Forelimb muscle (tissue), 1 donor: ENCODE results near the gene OR2L13. TPM values are rescaled to one million over a fixed set of nuclear protein-coding genes. Genes with fewer than 3 reads are reported as not detected.
"Not testable (repeated sequence)": the region's sequence is repeated elsewhere in the genome, so short reads cannot be mapped to it uniquely, and the experiment has no call there.

Experiments used
- DNase-seq: peaks from one replicate; pipeline ENCODE4 v3.0.0-alpha.2; 2013; ENCODE audit warnings: low read depth
- polyA plus RNA-seq: library from polyadenylated mRNA; unstranded; fragments of 120-200 nt; gene quantifications from one replicate; pipeline ENCODE4 v1.2.1, GENCODE V29; 2013; ENCODE audit not compliant: insufficient read length

Gene OR2L13, protein sequence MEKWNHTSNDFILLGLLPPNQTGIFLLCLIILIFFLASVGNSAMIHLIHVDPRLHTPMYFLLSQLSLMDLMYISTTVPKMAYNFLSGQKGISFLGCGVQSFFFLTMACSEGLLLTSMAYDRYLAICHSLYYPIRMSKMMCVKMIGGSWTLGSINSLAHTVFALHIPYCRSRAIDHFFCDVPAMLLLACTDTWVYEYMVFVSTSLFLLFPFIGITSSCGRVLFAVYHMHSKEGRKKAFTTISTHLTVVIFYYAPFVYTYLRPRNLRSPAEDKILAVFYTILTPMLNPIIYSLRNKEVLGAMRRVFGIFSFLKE
- polyA plus RNA-seq: not detected

- no peak for DNase-seq
Observed at GRCh38 chr1:248094884-248095283, at the start of gene OR2L13. Gene OR2L13 (plus strand): TSS chr1:248095184. CDS start chr1:248099376, 4,192 bp downstream.

DNA sequence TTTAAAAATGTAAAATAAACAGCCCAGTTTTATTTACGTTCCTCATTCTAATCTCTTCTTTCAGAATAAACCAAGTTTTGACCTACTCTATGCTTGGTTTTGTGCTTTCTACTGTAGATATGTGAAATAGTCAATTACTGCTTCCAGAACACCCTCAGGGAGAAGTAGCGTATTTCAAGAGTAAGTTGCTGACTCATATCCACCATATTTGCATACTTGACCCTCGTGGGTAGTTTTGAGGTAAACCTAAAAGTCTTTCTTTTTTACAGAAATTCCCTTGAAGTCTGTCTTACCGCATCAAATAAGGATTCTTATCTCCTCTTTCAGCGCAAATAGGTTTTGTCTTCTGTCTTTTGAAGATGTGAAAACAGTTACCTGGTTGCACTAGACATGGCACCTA lies 49.8 kb upstream of the OR2L13 start:
- DNase-seq: no peak

GRCh38 chr1:248046536-248046935 lies 48.4 kb upstream of the OR2L13 start, which contains the start of gene OR2L3:
Gene OR2L3 (plus strand): TSS chr1:248046836. CDS start chr1:248060682, 13,846 bp downstream.
- no peak for DNase-seq

DNA sequence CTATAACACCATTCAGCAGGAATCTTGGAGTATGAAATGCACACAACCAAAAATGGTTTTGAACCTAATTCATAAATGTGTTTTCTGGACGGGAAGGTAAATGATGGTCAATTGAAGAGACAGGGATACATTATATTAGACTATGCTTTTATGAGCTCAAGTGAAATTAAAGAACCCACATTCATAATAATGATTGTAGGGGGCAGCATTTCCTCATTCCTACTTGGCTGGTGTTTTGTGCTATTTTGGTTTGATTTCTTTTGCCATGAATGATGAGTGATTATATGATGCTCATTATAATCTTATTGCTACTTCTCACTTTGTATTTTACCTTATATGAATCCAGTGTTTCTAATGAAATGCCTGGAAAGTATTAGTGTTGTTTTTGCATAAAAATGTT lies 48.0 kb upstream of the OR2L13 start:
- DNase-seq: no peak

- no peak for DNase-seq
Observed at GRCh38 chr1:248054671-248055070, 40.3 kb upstream of the OR2L13 start.

DNA sequence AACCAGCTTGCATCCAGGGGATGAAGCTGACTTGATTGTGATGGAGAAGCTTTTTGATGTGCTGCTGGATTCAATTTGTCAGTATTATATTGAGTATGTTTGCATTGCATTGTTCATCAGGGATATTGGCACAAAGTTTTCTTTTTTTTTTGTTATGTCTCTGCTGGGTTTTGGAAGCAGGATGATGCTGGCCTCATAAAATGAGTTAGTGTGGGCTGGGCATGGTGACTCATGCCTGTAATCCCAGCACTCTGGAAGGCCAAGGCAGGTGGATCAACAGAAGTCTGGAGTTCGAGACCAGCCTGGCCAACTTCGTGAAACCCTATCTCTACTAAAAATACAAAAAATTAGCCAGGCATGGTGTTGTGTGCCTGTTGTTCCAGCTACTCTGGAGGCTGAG lies 39.7 kb upstream of the OR2L13 start:
- DNase-seq: no peak

DNA sequence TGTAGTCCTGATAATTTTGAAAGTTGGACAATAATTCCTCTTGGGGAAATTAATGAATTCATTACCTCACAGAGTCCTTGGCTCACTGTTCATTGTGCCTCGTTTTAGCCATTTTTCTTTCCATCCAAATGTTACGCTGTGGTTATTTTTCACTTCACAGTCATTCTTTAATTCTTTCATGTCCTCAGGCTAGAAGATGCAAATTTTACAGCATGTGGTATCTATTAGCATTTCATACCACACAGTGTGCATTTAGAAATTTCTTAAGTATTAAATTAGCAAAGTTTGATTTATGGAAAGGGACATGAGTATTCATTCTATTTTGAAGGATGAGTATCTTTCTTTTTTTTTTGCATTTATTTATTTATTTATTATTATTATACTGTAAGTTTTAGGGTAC lies 29.9 kb upstream of the OR2L13 start:
- DNase-seq: no peak

DNA sequence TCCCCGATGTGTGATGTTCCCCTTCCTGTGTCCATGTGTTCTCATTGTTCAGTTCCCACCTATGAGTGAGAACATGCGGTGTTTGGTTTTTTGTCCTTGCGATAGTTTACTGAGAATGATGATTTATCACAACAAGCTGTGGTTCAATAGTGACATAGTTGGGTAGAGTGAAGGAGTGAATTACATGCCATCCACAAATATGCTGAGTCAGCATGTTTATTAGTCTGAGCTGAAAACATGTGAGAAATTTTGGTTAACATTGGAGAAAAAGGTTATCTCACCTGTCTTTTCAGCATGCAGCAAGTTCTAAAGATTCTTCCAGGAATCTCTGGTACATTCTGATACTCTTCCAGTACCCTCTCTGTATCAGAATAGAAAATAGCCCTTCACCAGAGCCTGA lies 29.4 kb upstream of the OR2L13 start:
- DNase-seq: no peak

GRCh38 chr1:248083864-248084263 lies 11.1 kb upstream of the OR2L13 start:
- not testable (repeated sequence) for DNase-seq

DNA sequence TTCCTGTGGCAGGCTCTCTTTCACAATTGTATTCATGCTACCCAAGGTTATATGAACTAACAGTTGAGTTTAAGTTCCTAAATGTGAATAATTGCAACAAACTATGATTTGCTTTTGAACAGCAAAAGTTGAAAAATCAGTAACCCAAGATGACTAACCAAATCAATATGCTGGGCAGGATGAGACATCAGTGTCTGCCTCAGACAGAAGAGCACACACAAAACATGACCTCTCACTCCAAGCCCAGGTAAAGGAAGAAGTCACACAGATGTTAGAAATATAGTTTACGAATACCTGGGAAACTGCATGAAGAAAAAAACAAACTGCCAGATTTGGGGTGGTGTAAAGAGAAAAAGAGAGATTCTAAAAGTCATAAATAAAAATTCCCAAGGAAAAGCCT lies 3.5 kb downstream of the OR2L13 start:
- DNase-seq: no peak

DNA sequence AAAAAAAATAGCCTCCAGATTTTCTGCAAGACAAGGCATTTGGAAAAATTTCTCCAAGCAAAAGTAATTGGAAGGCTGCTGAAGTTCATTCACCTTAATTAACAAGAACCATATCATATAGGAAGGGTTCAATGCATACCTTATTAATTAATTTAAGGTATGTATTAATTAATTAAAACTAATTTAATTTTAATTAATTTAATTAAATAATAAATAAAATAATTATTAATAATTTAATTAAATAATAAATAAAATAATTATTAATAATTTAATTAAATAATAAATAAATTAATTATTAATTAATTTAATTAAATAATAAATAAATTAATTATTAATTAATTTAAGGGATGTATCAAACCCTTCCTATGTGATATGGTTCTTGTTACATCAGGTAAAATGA lies 7.9 kb downstream of the OR2L13 start:
- no peak for DNase-seq

DNA sequence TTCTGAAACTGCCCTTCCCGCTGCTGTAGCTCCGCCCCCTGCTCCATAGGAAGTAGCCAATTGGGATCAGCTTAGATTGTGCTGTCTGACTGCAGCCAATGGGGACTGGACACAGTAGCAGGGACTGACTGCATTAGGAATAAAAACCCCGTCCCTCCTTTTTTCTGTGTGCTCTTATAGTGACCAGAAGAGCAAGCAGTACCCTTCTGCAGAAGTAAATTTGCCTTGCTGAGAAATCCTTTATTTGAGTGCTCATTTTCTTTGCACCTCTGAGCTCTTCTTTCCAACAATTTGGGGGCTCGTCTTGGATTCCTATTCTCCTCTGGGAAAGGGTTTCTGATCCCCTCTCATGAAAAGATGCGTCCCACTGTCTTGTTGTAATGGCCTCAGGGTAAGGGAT lies 16.2 kb downstream of the OR2L13 start:
- DNase-seq: no peak

GRCh38 chr1:248114890-248115289 lies 19.9 kb downstream of the OR2L13 start:
- DNase-seq: no peak

GRCh38 chr1:248127653-248128052 lies 32.7 kb downstream of the OR2L13 start:
- no peak for DNase-seq

DNA sequence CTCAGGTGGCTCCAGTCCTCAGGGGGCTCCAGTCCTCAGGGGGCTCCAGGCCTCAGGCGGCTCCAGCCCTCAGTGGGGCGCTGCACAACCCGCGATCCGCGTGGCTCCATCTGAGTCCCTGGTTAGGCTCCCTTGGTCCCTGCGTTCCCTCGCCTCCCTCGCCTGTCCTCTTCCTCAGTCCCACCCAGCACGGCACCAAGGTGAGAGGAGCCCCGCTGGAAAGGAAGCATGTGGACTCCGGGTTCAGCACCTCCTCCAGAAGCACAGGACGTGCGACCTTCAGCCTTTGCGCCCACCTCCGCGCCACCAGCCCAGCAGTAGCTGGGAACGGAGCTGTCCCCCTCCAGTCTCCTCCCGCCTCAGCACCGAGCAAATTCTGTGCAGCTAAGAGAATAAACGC lies 41.8 kb downstream of the OR2L13 start:
- DNase-seq: no peak

DNA sequence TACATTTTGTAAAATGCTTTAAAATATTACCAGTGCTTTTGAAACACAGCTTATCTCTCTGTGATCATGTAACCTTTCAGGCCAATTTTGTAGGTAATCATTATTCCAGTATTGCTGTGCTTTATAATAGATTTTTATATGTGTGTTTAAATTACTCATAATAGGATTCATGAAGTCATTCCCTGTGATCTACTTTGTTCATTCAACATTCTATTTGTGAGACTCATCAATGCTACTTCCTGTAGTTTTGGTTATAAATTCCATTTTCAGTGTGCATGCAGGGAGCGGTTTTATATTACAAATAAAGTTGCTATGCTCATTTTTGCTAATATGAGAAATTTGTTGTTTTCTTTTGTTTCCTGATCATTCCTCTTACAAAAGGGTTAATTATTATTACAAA lies 45.9 kb downstream of the OR2L13 start:
- no peak for DNase-seq

DNA sequence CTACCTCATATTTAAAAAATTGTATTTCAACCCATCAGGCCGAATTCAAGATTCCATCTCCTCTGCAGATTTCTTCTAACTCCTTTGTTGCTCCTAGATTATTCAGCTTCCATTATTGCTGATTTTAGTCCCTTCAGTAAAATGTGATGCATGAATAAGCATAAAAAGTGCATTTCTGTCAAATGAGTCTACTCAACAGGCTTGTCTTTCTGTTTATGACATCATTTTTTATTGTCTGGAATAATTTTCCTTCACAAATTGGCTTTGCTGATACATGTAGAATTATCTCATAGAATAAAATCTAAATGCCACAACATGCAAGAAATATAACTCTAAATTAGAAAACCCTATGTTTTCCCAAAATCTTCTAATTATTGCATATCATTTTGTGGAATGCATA lies 48.3 kb downstream of the OR2L13 start:
- DNase-seq: no peak

GRCh38 chr1:248144513-248145198 lies 49.7 kb downstream of the OR2L13 start, which contains the start of gene OR2M5:
Gene OR2M5 (plus strand): TSS chr1:248145148. CDS start chr1:248145148, 0 bp downstream.
- DNase-seq: no peak

Other genes with a start within 250 kb of the OR2L13 start
- 3.1 TPM for gene TRIM58, start 238.0 kb upstream of the OR2L13 start, polyA plus RNA-seq
- 0.49 TPM for gene OR2W3, start 199.6 kb upstream of the OR2L13 start, polyA plus RNA-seq
- gene OR2T8, start 174.9 kb upstream of the OR2L13 start, polyA plus RNA-seq: not detected
- not detected for gene OR2AJ1, start 170.3 kb upstream of the OR2L13 start, polyA plus RNA-seq
- gene OR2L8, start 146.3 kb upstream of the OR2L13 start, polyA plus RNA-seq: not detected
- not detected for gene OR2AK2, start 130.0 kb upstream of the OR2L13 start, polyA plus RNA-seq
- gene OR2L5, start 81.5 kb upstream of the OR2L13 start, polyA plus RNA-seq: not detected
- gene OR2L2, start 65.1 kb upstream of the OR2L13 start, polyA plus RNA-seq: 0.06 TPM
- gene OR2L3, start 48.3 kb upstream of the OR2L13 start, polyA plus RNA-seq: not detected
- gene OR2M5, start 50.0 kb downstream of the OR2L13 start, polyA plus RNA-seq: not detected
- not detected for gene OR2M2, start 79.6 kb downstream of the OR2L13 start, polyA plus RNA-seq
- 0.01 TPM for gene OR2M3, start 102.1 kb downstream of the OR2L13 start, polyA plus RNA-seq
- 0.05 TPM for gene OR2M4, start 136.2 kb downstream of the OR2L13 start, polyA plus RNA-seq
- not detected for gene OR2T33, start 182.8 kb downstream of the OR2L13 start, polyA plus RNA-seq
- not detected for gene OR2T12, start 208.2 kb downstream of the OR2L13 start, polyA plus RNA-seq
- gene OR2M7, start 229.4 kb downstream of the OR2L13 start, polyA plus RNA-seq: not detected